T-cell (primary cell): ENCODE data around the gene ZRANB1. TPM values are rescaled to one million over a fixed set of nuclear protein-coding genes. Genes with fewer than 3 reads are reported as not detected.

ENCODE experiments used
- ATAC-seq, 4 experiments: fragments of 200-7000 bp in 3 of 4; fragments of 150-1000 bp in 1 of 4; cut with Tn5 transposase; replicated peaks in 1 of 4; 1 replicate in 3 of 4; 2 replicates in 1 of 4; pipeline ENCODE4 v1.10.0; 2021; ENCODE audit warnings: moderate library complexity in 3 of 4, mild to moderate bottlenecking in 2 of 4, moderate number of reproducible peaks in 1 of 4
- CTCF ChIA-PET, 2 donors: fragments of 300-600 bp; sonication (Branson Sonifier 250); formaldehyde crosslinking; loops; one replicate each; lab custom pipeline; 2022; ENCODE audit warnings: antibody characterized with exemption in 2 of 2; lab: Charles Lee
- POLR2A ChIA-PET, 2 donors: fragments of 300-600 bp; sonication (Branson Sonifier 250); formaldehyde crosslinking; loops; one replicate each; lab custom pipeline; 2022; ENCODE audit warnings: antibody characterized with exemption in 2 of 2; lab: Charles Lee
- DNase-seq, 35 experiments: peaks; one replicate each; pipeline versions ENCODE4 v3.0.0 to v3.0.0-alpha.2; 2013 to 2023
- H3K27ac ChIP-seq: one replicate; pipeline ENCODE4 v1.5.1; 2013; ENCODE audit warnings: low read length
- H3K27me3 ChIP-seq, 2 experiments: replicated peaks in 1 of 2; 1 replicate in 1 of 2; 2 replicates in 1 of 2; pipeline versions ENCODE4 v1.6.1 to v1.7.0; 2013; ENCODE audit warnings: low read length in 1 of 2, mixed read lengths in 1 of 2; ENCODE audit not compliant: control insufficient read depth in 2 of 2, insufficient read depth in 2 of 2; ENCODE audit errors: extremely low read depth in 1 of 2
- H3K36me3 ChIP-seq, 2 donors: 1 replicate in 1 of 2; 2 replicates in 1 of 2; pipeline versions ENCODE4 v1.6.1 to v1.7.0; 2013; ENCODE audit warnings: low read length in 1 of 2; ENCODE audit not compliant: control insufficient read depth in 2 of 2, insufficient read depth in 1 of 2; ENCODE audit errors: extremely low read depth in 1 of 2
- H3K4me1 ChIP-seq, 2 experiments: 1 replicate in 1 of 2; 2 replicates in 1 of 2; pipeline versions ENCODE4 v1.6.1 to v1.7.0; 2013; ENCODE audit warnings: low read length in 2 of 2, mixed read lengths in 1 of 2; ENCODE audit not compliant: insufficient read depth in 2 of 2, control insufficient read depth in 1 of 2; ENCODE audit errors: extremely low read depth in 1 of 2
- H3K4me3 ChIP-seq, 2 donors: 1 replicate in 1 of 2; 2 replicates in 1 of 2; pipeline versions ENCODE4 v1.5.1 to v1.7.0; 2013; ENCODE audit warnings: mild to moderate bottlenecking in 2 of 2, low read length in 1 of 2, moderate library complexity in 1 of 2; ENCODE audit not compliant: control insufficient read depth in 1 of 2; ENCODE audit errors: extremely low read depth in 1 of 2
- H3K9me3 ChIP-seq: 2 replicates; pipeline ENCODE4 v1.7.0; 2013
- H3K27ac Mint-ChIP-seq, 2 donors: one replicate each; pipeline ENCODE4 v1.8.0; 2020 to 2021; ENCODE audit warnings: mild to moderate bottlenecking in 2 of 2, mixed read lengths in 2 of 2
- H3K27me3 Mint-ChIP-seq, 2 donors: one replicate each; pipeline ENCODE4 v1.8.0; 2021 to 2022; ENCODE audit warnings: mixed read lengths in 2 of 2
- H3K36me3 Mint-ChIP-seq: one replicate; pipeline ENCODE4 v1.8.0; 2021; ENCODE audit warnings: mixed read lengths
- H3K4me1 Mint-ChIP-seq, 3 donors: one replicate each; pipeline ENCODE4 v1.8.0; 2020 to 2022; ENCODE audit warnings: mixed read lengths in 3 of 3, mild to moderate bottlenecking in 1 of 3
- H3K4me3 Mint-ChIP-seq, 3 donors: one replicate each; pipeline ENCODE4 v1.8.0; 2020 to 2022; ENCODE audit warnings: mild to moderate bottlenecking in 3 of 3, mixed read lengths in 3 of 3, moderate library complexity in 3 of 3
- H3K9me3 Mint-ChIP-seq, 3 donors: one replicate each; pipeline ENCODE4 v1.8.0; 2020 to 2022; ENCODE audit warnings: mixed read lengths in 3 of 3
- WGBS: methylation state at CpG from one replicate; pipeline ENCODE4 v1.1.5; 2013; ENCODE audit warnings: missing lambda C conversion rate; ENCODE audit not compliant: insufficient coverage; 5-methylcytosine and 5-hydroxymethylcytosine counted together
- total RNA-seq, 35 experiments: library from RNA in 6 of 35; stranded (reverse) in 6 of 35; fragments of 120-200 nt in 1 of 35; gene quantifications; one replicate each; pipeline versions ENCODE4 v1.2.1 to v1.2.4 and lab custom pipeline; 2013 to 2026

The ZRANB1 gene
- total RNA-seq, 5 donors from 2014 or later (not counting 1 experiment from before 2014, with no cell fraction given): 18.5 to 21.4 (median 19.1) TPM

- peaks cover 4% of the 10 kb centered on the region for H3K36me3 Mint-ChIP-seq
- no peaks in the 10 kb centered on the region for H3K27me3 ChIP-seq
- H3K4me3 ChIP-seq: peak overlapping the region; percentile 80 to 86
- peak overlapping the region; percentile 68 for H3K27ac ChIP-seq
- H3K27ac Mint-ChIP-seq: peak overlapping the region; percentile 92 to 95
- H3K9me3 Mint-ChIP-seq: no peaks in the 10 kb centered on the region
- H3K4me1 Mint-ChIP-seq: peaks cover 40 to 42% (median 40%) of the 10 kb centered on the region in 3 donors
- DNase-seq (peak in 26 of 35 experiments; percentile 3 to 45 (median 14)), ATAC-seq (no peak)
- H3K27me3 Mint-ChIP-seq: no peaks in the 10 kb centered on the region
- H3K36me3 ChIP-seq: peaks cover 0 to under 1% of the 10 kb centered on the region in 2 donors
- peak overlapping the region; percentile 92 to 94 (median 92) for H3K4me3 Mint-ChIP-seq
- 0% methylated on average over 35 of the region's 46 CpGs for WGBS
- POLR2A ChIA-PET: interaction anchor here in 1 of 2 donors (0.7 kb wide), 1 partner anchor 945 kb away, joined by 3 read pairs; no protein-coding TSS in a partner anchor
- no peaks in the 10 kb centered on the region for H3K9me3 ChIP-seq
- peaks cover 6 to 23% of the 10 kb centered on the region in 2 experiments for H3K4me1 ChIP-seq
- CTCF ChIA-PET: no interaction called here
Measured at GRCh38 chr10:124917428-124918190, 24.3 kb upstream of the ZRANB1 start.

GRCh38 chr10:124918191-124918830, 23.6 kb upstream of the ZRANB1 start:
- peaks cover 40 to 42% (median 40%) of the 10 kb centered on the region in 3 donors for H3K4me1 Mint-ChIP-seq
- peaks cover 0 to 4% of the 10 kb centered on the region in 2 donors for H3K36me3 ChIP-seq
- POLR2A ChIA-PET: interaction anchor here in 1 of 2 donors (0.7 kb wide), 1 partner anchor 944 kb away, joined by 3 read pairs; no protein-coding TSS in a partner anchor
- CTCF ChIA-PET: no interaction called here
- WGBS: no CpG with 5 or more reads among the region's 15 CpGs
- peak overlapping the region; percentile 80 to 86 for H3K4me3 ChIP-seq
- H3K4me3 Mint-ChIP-seq: peak overlapping the region; percentile 92 to 94 (median 92)
- H3K27ac ChIP-seq: no peak overlapping the region
- no peaks in the 10 kb centered on the region for H3K9me3 Mint-ChIP-seq
- H3K36me3 Mint-ChIP-seq: peaks cover 4% of the 10 kb centered on the region
- H3K27ac Mint-ChIP-seq: peak overlapping the region; percentile 92 to 95
- no peaks in the 10 kb centered on the region for H3K27me3 Mint-ChIP-seq
- H3K4me1 ChIP-seq: peaks cover 6 to 23% of the 10 kb centered on the region in 2 experiments
- peak in 2 of 35 experiments; percentile 5 to 6 for DNase-seq
- no peaks in the 10 kb centered on the region for H3K27me3 ChIP-seq
- no peak for ATAC-seq
- no peaks in the 10 kb centered on the region for H3K9me3 ChIP-seq

GRCh38 chr10:124918906-124919305, 23.0 kb upstream of the ZRANB1 start:
- H3K27ac ChIP-seq: no peak overlapping the region
- CTCF ChIA-PET: no interaction called here
- Mint-ChIP-seq H3K27ac (peak overlapping the region; percentile 48 to 95), H3K27me3 (no peaks in the 10 kb centered on the region), H3K4me1 (peaks cover 40 to 46% (median 43%) of the 10 kb centered on the region in 3 donors), H3K9me3 (no peaks in the 10 kb centered on the region), H3K4me3 (peak overlapping the region; percentile 92 to 94 (median 92)), H3K36me3 (peaks cover 4% of the 10 kb centered on the region)
- 100% methylated on average over 2 of the region's 3 CpGs for WGBS
- peaks cover 6 to 23% of the 10 kb centered on the region in 2 experiments for H3K4me1 ChIP-seq
- no peak for DNase-seq
- peaks cover 0 to 4% of the 10 kb centered on the region in 2 donors for H3K36me3 ChIP-seq
- POLR2A ChIA-PET: no interaction called here
- no peak overlapping the region for H3K4me3 ChIP-seq
- no peak for ATAC-seq
- no peaks in the 10 kb centered on the region for H3K9me3 ChIP-seq
- H3K27me3 ChIP-seq: no peaks in the 10 kb centered on the region

- no CpG with 5 or more reads among the region's 1 CpG for WGBS
- H3K4me1 ChIP-seq: peaks cover 6 to 22% of the 10 kb centered on the region in 2 experiments
- no peaks in the 10 kb centered on the region for H3K9me3 Mint-ChIP-seq
- no peak overlapping the region for H3K4me3 Mint-ChIP-seq
- H3K4me1 Mint-ChIP-seq: peaks cover 48 to 53% (median 51%) of the 10 kb centered on the region in 3 donors
- peaks cover 4% of the 10 kb centered on the region for H3K36me3 Mint-ChIP-seq
- H3K36me3 ChIP-seq: peaks cover 0 to 4% of the 10 kb centered on the region in 2 donors
- no peaks in the 10 kb centered on the region for H3K9me3 ChIP-seq
- ChIA-PET POLR2A (no interaction called here), CTCF (no interaction called here)
- DNase-seq (no peak), ATAC-seq (no peak)
- H3K27ac Mint-ChIP-seq: no peak overlapping the region
- no peak overlapping the region for H3K4me3 ChIP-seq
- H3K27me3 Mint-ChIP-seq: no peaks in the 10 kb centered on the region
- H3K27me3 ChIP-seq: no peaks in the 10 kb centered on the region
- no peak overlapping the region for H3K27ac ChIP-seq
Measured at GRCh38 chr10:124921261-124921660, 20.7 kb upstream of the ZRANB1 start.

GRCh38 chr10:124923684-124924083, 18.2 kb upstream of the ZRANB1 start:
- no peak overlapping the region for H3K27ac ChIP-seq
- no peak overlapping the region for H3K27ac Mint-ChIP-seq
- peaks cover 12% of the 10 kb centered on the region for H3K36me3 Mint-ChIP-seq
- H3K27me3 Mint-ChIP-seq: no peaks in the 10 kb centered on the region
- H3K4me1 Mint-ChIP-seq: peaks cover 55 to 56% (median 56%) of the 10 kb centered on the region in 3 donors
- ChIA-PET CTCF (no interaction called here), POLR2A (no interaction called here)
- no peaks in the 10 kb centered on the region for H3K9me3 Mint-ChIP-seq
- no CpG with 5 or more reads among the region's 5 CpGs for WGBS
- ATAC-seq (no peak), DNase-seq (no peak)
- no peak overlapping the region for H3K4me3 ChIP-seq
- no peaks in the 10 kb centered on the region for H3K9me3 ChIP-seq
- H3K4me1 ChIP-seq: peaks cover 2 to 9% of the 10 kb centered on the region in 2 experiments
- H3K27me3 ChIP-seq: no peaks in the 10 kb centered on the region
- H3K36me3 ChIP-seq: peaks cover 0 to 7% of the 10 kb centered on the region in 2 donors
- no peak overlapping the region for H3K4me3 Mint-ChIP-seq

- peaks cover 41 to 44% (median 42%) of the 10 kb centered on the region in 3 donors for H3K4me1 Mint-ChIP-seq
Measured at GRCh38 chr10:124926548-124926947, 15.4 kb upstream of the ZRANB1 start.

More at GRCh38 chr10:124926548-124926947, 15.4 kb upstream of the ZRANB1 start:
- WGBS: no CpG with 5 or more reads among the region's 5 CpGs
- Histone ChIP-seq H3K36me3 (peaks cover 0 to 7% of the 10 kb centered on the region in 2 donors), H3K27ac (no peak overlapping the region), H3K4me1 (peaks cover 0 to 2% of the 10 kb centered on the region in 2 experiments), H3K27me3 (no peaks in the 10 kb centered on the region), H3K4me3 (no peak overlapping the region), H3K9me3 (no peaks in the 10 kb centered on the region)
- Mint-ChIP-seq H3K9me3 (no peaks in the 10 kb centered on the region), H3K27ac (no peak overlapping the region), H3K36me3 (peaks cover 14% of the 10 kb centered on the region), H3K27me3 (no peaks in the 10 kb centered on the region), H3K4me3 (no peak overlapping the region)
- POLR2A ChIA-PET: no interaction called here
- no peak for DNase-seq
- ATAC-seq: no peak
- CTCF ChIA-PET: no interaction called here
